ENCODE measurements around the gene CS.
A peak's percentile ranks its signal among the peaks of the same experiment; 100 is the strongest.
"Not testable (repeated sequence)": the region's sequence is repeated elsewhere in the genome, so short reads cannot be mapped to it uniquely, and the experiment has no call there.

CS gene

DNA sequence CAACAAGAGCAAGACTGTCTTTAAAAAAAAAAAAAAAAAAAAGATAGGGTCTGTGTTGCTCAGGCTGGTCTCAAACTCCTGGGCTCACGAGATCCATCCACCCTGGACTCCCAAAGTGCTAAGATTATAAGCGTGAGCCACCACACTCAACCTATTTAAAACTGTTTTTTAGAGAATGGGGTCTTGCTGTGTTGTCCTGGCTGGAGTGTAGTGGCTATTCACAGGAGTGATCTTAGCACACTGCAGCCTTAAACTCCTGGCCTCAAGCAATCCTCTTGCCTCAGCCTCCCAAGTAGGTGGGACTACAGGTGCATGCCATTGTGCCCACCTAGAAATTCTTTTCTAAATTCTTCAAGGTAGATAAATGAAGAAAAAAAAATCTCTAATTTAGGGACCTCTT, 25.8 kb downstream of the CS start:
- DNase-seq: no peak

DNA sequence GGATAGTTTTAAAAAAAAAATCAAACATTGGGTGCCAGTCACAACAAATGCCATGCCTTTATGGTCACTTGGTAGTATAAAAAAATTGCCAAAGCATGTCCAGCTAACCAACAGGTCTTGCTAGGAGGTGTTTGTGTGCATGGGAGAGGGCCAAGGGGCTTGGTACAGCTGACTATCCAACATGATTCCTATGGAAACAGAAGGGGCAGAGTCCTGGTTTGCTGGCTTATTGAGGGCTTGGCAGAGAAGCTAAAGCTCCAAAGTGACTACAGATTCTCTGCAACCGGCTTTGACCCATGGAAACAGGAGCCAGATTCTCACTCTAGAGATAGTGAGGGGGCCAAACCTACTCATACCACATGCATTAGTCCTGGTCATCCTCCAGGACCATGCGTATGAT, 27.7 kb downstream of the CS start:
- DNase-seq: not testable (repeated sequence)

DNA sequence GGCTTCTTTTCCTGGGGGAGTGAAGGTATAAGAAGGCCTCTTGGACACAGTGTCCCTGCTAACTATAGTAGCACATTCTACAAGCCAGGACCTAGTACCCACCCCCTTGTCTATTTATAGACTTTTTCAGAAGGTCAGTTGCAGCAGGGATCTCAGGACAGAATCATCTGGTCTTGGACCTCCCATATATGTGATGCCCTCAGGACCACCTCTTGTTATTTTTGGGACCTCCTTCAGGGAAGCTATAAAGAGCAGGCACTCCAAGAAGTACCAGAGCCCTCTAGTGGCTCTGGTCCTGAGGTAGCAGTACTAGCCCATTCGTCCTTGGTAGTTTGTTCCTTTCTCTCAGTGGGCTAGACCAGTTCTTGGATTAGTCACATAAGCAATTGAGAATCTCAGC, 29.1 kb downstream of the CS start:
- DNase-seq: no peak

DNA sequence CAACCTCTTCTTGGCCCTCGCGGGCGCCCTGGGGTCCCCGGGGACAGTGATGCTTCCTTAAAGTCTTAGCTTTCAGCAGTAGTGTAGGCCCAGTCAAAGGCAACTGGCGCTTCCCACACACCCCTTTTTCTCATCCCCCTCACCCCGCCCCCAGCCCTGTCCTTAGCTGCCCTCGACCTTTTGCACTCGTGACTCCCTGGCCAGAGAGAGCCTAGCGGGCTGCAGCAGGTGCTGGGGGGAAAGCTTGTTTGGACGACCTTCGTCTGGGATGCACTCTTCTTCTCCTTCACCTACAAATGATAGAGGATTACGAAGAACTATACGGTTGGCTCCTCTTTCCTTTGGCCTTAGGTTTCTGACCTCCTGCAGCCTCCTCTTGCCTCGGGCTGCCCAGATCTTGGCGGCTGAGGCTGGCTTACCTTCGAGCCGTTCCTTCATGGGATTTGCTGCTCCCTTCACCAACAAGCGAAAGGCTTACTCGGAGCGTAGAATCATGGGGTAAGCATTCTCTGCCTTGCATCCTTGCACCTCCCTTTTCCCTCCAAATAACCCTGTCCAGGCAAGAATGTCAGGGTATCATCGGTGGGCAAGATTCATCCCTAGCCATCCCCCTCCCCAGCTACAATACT, 32.6 kb downstream of the CS start:
- DNase-seq: peak in 1 of 2 experiments; percentile 51

DNA sequence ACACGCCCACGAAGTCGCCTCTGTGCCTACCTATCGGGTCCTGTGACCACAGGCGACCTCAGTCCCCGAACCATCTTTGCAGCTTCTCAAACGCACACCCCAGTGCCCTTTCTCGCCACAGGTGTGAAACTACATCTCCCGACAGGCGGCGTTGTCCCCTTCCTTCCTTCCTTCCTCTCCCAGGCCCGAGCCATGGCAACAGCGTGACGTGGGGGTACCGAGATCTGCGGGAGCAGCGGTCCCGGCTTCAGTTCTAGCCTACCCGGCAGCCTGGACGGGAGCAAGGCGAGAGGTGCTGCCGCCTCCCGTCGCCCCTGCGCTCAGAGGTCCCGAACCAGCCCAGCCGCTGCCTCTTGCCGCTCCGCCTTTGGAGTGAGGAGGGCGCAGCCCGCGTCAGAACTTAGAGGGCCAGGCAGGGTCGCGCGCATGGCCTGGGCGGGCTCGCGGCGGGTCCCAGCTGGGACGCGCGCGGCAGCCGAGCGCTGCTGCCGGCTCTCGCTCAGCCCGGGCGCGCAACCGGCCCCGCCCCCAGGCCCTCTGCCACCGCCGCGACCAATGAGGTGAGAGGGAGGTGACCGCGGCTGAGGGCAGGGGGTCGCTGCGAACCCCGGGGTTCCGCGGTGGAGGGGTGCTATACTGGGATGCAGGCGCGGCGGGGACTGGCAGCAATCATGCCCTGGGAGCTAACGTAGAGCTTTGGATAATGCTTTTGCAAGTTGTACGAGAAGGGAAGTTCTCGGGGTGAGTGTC, 33.3 kb downstream of the CS start, which contains the start of gene COQ10A:
Gene COQ10A (plus strand): TSS at position 250 of the 750 bp plus-strand sequence. CDS start 177 bp downstream, at position 427.
- DNase-seq: peak; percentile 72 to 87

DNA sequence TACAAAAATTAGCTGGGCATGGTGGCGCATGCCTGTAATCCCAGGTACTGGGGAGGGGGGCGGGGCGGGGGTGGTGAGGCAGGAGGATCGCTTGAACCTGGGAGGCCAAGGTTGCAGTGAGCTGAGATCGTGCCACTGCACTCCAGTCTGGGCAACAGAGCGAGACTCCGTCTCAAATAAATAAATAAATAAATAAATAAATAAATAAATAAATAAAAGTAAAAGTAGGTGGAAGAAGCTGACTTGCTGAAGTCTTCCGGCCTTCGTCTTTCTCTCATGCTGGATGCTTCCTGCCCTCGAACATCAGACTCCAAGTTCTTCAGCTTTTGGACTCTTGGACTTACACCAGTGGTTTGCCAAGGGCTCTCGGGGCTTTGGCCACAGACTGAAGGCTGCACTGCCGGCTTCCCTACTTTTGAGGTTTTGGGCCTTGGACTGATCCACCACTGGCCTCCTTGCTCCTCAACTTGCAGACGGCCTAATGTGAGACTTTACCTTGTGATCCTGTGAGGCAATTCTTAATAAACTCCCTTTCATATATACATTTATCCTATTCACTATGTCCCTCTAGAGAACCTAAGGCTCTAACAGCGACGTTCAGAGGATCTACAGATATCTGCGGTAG, 34.0 kb downstream of the CS start:
- not testable (repeated sequence) for DNase-seq

DNA sequence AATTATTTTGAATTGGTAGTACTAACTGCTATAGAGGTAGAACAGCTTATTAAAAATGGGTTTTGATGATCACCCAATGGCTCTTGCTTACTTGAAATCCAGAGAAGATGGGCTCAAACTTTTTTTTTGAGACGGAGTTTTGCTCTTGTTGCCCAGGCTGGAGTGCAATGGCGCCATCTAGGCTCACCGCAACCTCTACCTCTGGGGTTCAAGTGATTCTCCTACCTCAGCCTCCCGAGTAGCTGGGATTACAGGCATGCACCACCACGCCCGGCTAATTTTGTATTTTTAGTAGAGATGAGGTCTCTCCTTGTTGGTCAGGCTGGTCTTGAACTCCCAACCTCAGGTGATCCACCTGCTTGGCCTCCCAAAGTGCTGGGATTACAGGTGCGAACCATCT, 37.2 kb downstream of the CS start:
- DNase-seq: not testable (repeated sequence)

DNA sequence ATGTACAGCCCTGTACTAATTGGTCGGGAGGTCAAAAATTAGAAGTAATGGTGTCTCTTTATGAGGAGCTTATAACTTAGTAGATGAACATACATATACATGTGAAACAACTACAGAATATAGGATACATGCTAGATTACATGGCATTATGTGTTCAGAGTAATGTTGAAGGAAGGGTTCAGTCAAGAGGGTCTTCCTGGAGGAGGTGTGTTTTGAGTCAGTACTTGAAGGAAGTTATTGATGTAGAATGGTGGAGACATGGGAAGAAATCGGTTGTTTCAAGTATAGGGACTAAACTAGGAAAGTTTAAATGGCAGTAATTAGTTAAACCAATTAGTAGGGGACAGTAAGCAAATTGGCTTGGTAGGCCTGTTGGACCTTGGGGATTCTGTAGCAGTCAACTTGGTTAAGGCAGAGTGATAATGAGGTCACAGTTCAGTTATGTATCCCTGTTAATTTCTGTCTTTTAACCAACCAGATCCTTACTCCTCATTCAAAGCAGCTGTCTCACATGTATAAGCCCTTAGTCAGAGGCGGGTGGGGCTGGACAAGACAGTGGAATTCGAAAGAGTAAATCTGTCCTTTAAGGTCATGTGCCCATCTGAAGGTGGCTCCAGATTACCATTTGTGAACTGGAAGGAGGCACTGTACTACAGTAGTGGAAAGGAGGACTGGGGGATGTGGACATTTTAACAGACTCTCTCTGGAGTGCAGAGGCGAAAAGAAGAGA, 38.5 kb downstream of the CS start:
- DNase-seq: no peak

DNA sequence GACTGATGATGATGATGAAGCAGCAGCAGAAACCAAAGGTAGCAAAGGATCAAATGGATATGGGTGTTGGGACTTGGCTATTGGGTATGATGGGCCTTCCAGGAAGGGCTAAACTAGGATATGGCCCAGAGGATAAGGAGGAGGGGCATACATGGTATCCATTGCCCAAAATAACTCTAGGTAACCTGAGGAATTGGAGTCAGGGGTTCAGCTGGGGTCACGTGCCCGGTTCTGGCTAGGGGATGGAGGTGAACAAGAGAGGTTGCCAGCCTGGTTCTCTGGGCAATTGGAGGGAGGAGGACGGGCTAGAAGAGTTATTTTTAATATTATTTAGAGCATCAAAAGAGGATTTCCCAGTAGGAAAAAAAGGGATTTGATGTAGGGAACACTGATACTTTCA, 39.2 kb downstream of the CS start:
- no peak for DNase-seq

DNA sequence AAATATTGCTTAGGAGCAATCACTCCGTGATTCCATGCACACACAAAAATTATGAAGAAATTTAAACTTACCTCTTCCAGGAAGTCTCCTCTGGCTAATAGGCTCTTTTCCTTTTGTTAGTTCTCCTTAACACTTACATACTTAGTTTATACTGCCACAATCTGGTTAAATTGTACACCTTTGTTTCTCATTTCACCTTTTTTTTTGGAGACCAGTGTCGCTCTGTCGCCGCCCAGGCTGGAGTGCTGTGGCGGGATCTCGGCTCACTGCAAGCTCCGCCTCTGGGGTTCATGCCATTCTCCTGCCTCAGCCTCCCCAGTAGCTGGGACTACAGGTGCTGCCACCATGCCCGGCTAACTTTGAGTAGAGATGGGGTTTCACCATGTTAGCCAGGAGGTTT, 39.8 kb downstream of the CS start:
- DNase-seq: no peak

DNA sequence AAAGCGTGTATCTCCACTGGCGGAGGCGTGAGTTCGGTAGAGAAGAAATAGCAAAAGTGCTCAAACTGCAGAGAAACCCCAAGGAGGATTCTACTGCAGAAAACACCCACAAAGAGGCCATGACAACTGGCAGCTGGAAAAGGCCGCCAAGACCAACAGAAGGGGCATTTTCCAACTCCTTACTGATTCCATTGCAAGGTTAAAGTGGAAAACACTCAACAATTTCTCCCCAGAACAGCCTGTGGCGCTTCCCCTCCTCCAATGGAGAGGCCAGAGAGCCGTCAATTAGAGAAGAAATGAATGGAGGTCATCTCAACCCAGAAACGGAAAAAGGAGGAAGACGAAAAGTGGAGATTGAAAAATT, 41.3 kb downstream of the CS start:
- no peak for DNase-seq

DNA sequence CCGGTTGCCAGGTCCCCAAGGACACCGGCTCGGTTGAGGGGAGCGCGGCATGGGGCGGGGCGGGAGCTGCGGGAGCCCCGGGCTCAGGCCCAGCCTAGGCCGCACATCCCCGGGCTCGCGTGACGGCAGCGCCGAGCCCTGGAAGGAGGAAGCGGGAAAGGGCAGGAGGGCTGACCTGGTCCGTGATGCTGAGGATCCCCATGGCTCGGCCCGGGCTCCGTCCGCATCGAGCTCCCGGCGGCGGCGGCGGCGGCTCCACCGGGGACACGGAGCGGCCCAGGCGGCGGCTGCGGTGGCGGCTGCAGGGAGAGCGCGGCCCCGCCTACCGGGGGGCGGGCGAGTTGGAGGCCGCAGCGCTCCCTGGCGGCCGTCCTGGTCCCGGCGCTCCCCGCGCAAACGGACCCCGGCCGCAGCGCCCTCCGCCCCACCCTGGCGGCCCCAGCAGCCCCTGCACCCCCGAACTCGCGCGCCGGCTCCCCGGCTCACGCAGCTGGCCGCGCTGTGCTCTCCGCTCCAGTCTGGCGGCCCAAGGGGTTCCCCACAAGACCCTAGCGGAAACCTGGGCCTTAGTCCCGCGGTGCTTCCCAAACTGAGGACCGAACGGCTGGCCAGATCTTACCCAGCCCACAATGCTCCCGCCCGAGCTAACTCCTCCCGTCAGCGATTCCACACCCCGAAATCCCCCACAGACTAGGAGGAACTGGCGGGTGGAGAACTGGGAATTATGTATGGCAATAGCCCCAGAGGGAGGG, 41.9 kb downstream of the CS start, which contains the start of gene ANKRD52:
Gene ANKRD52 (minus strand): TSS at position 317 of the 752 bp plus-strand sequence. CDS start 115 bp downstream, at position 202.
- peak; percentile 47 to 70 for DNase-seq

DNA sequence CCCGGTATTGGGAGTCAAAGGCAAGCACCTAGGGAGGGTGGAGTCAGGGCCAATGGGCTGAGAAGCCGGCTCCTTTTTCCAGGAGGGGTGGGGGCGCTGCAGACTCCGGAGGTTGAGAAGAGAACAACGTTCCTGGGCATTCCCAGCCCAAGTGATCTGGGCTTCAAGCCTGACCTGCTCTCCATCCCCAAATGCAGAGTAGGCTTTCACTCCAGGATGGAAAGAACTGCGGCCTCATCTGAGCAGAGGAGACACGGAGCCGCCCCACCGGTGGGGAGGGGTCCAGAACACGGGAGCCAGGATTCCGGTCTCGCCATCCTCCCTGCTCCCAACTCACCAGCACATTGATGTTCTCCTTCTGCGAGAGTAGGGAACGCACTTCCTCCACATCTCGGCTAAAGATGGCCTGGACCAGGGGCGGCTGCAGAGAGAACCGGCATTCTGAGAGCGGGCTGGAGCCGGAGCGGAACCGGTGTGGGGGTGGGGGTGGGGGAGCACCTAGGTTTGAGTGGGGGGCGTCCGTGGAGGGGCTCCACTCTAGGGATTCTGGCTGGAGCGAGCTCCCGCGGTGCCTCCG, 42.6 kb downstream of the CS start:
- no peak for DNase-seq

DNA sequence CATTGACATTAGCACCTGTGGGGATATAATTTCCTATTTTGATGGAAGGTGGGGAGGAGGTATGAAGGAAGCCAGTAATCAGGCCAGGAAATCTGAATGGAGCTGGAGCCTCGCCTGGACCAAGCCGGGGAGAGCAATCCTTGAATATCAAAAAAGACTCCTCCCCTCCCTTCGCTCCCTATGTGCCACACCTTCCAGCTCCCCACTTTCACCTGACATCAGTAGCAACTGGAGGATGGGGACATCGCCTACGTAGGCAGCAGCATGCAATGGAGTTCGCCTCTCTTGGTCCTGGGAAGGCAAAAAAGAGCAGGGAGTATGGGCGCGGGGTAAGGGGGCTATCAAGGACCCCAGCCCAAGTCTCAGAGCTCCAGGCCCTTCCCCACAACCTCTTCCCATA, 43.1 kb downstream of the CS start:
- no peak for DNase-seq

DNA sequence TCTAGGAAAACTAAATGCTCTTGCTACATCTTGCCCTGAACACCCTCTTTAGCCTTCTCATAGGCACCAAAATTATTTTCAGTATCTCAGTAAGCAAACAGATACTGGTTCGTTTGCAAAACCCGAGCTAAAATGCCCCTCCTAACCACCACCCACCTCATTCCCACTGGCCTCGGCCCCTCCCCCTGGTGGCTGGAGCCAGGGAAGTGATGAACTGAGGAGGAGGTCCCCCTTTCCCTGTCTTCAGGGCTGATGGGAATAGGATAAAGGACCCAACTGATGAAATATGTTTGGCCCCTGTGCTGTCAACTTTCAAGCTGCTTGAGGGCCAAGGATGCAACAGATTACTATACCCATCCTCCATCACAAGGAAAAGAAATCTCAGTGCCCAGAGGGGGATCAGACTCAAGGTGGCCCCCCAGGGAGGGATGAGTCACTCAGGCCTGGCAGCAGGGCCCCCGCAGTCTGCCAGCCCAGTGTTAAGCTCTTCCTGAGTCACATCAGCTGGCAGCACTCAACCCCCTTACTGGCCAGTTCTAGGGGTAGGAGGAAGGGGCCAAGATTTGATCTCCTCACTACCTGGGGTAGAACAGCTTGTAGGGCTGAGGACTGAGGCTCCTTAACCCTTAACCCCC, 43.7 kb downstream of the CS start:
- peak in 1 of 2 experiments; percentile 28 for DNase-seq

DNA sequence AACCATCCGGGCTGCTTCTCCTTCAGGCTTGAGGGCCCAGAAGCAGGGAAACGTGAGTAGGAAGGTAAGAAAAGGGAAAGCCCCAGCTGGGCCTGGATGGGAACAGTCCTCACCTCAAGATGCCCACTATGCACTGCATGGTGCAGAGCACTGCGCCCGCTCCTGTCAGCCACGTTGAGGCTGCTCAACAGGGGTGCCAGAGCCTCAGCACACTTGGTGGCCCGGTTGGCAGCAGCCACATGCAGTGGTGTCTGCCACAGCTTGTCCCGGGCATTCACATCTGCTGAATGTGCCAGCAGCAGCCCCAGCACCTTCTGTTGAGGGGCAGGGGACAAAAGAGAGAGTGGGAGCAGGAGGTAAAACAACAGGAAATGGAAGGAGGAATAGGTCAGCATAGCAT, 44.5 kb downstream of the CS start:
- DNase-seq: no peak

DNA sequence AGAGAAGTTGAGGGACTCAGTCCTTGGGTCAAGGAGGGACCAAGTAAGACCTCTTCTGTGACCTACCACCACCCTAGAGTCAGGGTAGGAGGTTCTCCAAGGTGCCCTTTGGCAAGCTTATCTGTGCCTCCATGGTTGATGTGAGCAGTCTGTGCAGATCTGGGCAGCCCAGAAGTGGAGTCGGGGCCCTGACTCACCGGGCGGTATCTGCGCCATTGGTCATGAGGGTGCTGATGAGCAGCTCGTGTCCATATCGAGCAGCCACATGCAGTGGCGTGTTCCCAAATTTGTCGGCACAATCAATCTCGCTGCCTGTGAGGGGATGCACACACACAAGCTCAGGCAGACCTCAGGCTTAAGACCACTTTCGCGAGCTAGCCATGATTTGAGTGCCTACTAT, 47.0 kb downstream of the CS start:
- DNase-seq: no peak

DNA sequence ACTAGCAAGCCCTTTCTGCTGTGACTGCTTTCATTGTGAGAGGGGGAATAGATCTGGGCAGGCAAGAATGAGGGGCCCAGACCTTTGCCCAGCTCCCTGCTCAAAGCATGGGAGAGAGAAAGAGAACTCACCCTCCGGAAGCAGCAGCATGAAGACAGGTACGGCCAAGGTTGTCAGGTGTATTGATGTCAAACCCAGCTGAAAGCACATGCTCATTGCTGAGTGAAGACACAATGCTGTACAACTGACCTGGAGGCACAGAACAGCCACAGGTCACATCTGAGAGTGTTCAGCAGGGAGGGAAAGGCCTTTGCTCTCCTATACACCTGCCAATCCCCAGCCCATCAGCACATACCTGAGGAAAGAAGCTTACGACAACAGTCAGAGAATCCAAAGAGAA, 47.5 kb downstream of the CS start:
- DNase-seq: no peak

DNA sequence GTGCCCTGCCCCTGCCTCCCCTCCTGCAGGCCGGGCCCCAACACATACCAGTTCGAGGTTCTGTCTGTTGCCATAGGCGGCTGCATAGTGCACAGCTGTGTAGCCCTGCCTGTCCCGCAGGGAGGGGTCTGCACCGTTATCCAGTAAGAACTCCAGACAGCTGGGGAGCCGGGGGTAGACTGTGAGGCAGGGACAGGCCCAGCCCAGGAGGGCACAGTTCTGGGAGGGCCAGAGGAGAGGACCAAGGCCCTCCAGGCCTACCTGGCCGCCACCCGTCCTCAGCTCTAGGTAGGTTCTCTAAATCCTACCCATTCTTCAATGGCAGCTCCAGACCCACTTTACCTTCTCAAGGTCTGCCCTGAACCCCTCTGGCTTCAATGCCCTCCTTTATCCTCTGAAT, 51.4 kb downstream of the CS start:
- no peak for DNase-seq

DNA sequence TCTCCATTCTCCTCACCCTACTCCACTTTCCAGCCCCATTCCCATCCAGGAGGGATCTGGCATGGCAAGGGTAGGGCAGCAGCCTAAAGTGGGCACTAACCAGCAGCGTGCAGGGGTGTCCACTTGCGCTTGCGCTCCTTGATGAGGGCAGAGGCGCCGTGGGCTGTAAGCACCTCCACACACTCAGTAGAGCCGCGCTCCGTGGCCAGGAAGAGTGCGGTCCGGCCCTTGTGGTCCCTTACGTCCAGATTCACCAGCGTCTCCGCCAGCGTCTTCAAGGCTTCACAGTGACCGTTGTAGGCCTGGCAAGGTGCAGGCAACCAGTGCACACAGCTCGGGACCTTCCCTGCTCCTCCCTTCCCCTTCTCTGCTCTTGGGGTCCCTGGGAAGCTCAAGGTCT, 52.2 kb downstream of the CS start:
- no peak for DNase-seq

DNA sequence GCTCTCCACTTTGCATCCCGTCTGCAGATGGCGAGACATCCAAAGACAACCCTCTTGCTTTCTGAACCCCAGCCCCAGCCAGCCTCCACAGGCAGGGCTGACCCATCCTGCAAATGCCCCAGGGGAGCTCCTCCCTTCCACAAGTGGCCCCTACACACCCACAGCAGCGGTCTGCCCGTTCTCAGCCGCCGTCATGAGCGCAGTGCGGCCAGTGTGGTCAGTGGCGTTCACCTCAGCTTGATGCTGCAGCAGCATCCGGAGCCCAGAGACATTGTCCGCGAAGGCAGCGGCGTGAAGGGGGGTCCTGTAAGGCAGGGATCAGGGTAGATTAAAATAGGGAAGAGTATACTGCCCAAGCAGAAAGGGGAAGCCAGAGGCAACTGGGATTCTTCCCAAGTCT, 55.6 kb downstream of the CS start:
- no peak for DNase-seq

DNA sequence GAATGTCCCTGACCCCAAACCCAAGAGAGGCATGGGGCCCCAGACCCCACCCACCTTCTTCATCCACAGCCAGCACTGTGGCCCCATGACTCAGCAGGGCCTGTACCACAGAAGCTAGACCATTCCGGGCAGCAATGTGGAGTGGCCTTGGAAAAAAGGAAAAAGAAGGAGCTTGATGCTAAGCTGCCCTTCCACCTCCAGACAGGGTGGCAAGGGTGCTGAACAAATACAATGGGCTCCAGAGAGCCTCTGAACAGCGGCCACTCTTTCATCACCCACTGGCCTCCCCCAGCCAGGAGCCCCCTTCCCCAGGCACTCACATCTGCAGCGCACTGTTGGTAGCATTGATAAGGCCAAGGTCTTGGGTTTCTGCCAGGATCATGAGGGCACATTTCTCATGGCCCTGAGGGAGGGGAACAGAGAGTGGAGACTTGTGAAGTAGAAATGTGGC, 56.4 kb downstream of the CS start:
- DNase-seq: no peak

Measured in NCI-H446 (cell line).